ENCODE results near the gene SELENOW.
"Not testable (repeated sequence)": the region's sequence is repeated elsewhere in the genome, so short reads cannot be mapped to it uniquely, and the experiment has no call there.

Gene SELENOW

DNA sequence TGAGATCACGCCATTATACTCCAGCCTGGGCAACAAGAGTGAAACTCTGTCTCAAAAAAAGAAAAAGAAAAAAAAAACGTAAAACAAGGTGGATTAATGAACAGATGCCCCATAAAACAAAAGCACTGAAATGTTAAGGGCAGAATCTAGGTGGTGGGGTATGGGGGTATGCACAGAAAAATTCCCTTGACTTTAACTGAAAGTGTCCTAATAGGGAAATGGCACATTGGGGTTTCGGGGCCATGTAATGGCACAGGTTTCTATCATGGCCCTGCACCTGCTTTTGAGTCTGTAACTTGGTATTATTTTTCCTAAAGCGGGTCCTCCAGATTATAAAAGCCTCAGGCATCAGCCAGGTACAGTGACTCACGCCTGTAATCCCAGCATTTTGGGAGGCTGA is 16.9 kb upstream of the SELENOW start:
- no peak overlapping the region for H3K4me3 Mint-ChIP-seq
- peaks cover 29% of the 10 kb centered on the region for H3K36me3 Mint-ChIP-seq (ENCODE audit: insufficient read depth)
- no peaks in the 10 kb centered on the region for H3K27me3 Mint-ChIP-seq
- no peak for DNase-seq (ENCODE audit: low spot score in 2 of 2)
- peaks cover 4% of the 10 kb centered on the region for H3K4me1 Mint-ChIP-seq
- H3K9me3 Mint-ChIP-seq = no peaks in the 10 kb centered on the region
- no peak for ATAC-seq (replicated peaks; ENCODE audit: extremely low read depth, poor library complexity, severe bottlenecking)
- H3K27ac Mint-ChIP-seq (ENCODE audit: low read depth) = no peak overlapping the region

DNA sequence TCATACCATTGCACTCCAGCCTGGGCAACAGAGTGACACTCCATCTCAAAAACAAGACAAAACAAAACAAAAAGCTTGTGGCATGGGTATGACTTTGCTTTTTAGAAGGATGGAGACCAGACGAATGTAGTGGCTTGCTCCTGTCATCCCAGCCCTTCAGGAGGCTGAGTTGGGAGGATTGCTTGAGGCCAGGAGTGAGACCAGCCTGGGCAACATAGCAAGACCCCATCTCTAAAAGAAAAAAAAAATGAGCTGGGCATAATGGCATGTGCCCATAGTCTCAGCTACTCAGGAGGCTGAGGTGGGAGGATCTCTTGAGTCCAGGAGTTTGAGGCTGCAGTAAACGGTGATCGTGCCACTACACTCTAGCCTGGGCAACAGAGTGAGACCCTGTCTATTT is 16.4 kb upstream of the SELENOW start:
- H3K27me3 Mint-ChIP-seq = no peaks in the 10 kb centered on the region
- H3K9me3 Mint-ChIP-seq = no peaks in the 10 kb centered on the region
- H3K36me3 Mint-ChIP-seq (ENCODE audit: insufficient read depth) = peaks cover 24% of the 10 kb centered on the region
- H3K4me1 Mint-ChIP-seq = peaks cover under 1% of the 10 kb centered on the region
- no peak for ATAC-seq (replicated peaks; ENCODE audit: extremely low read depth, poor library complexity, severe bottlenecking)
- no peak for DNase-seq (ENCODE audit: low spot score in 2 of 2)
- no peak overlapping the region for H3K27ac Mint-ChIP-seq (ENCODE audit: low read depth)
- no peak overlapping the region for H3K4me3 Mint-ChIP-seq

DNA sequence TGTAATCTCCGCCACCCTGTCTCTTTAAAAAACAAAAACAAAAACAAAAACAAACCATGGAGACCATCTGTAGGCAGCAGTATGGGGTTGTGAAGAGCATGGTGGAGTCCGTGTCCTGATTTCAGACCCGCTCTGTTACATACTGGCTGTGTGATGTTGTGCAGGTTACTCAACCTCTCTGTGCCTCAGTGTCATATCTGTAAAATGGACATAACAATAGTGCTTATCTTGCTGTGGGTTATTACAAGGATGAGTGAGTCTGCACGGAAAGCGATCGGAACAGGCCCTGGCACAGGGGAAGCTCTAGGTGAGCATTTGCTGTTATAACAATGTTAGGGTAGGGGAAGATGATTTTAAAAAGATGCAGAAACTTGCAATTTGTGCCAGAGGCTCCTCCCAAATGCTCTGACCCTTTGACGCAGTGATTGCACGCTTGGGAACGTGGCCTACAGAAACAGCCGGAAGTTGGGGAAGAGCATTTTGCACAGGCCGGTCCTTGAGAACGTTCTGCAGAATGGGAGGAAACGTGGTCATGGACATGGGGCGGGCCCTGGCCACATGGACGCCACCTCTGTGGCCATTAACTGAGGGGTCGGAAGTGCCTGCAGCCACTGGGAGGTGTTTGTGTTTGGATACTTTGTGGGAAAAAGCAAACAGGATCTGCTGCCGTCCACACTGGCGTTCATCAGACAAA is 15.7 kb upstream of the SELENOW start:
- Mint-ChIP-seq H3K27me3 (no peaks in the 10 kb centered on the region), H3K4me3 (no peak overlapping the region), H3K9me3 (no peaks in the 10 kb centered on the region), H3K36me3 (ENCODE audit: insufficient read depth) (peaks cover 19% of the 10 kb centered on the region), H3K27ac (ENCODE audit: low read depth) (no peak overlapping the region), H3K4me1 (no peaks in the 10 kb centered on the region)
- no peak for ATAC-seq (replicated peaks; ENCODE audit: extremely low read depth, poor library complexity, severe bottlenecking)
- DNase-seq (ENCODE audit: low spot score in 2 of 2) = no peak

DNA sequence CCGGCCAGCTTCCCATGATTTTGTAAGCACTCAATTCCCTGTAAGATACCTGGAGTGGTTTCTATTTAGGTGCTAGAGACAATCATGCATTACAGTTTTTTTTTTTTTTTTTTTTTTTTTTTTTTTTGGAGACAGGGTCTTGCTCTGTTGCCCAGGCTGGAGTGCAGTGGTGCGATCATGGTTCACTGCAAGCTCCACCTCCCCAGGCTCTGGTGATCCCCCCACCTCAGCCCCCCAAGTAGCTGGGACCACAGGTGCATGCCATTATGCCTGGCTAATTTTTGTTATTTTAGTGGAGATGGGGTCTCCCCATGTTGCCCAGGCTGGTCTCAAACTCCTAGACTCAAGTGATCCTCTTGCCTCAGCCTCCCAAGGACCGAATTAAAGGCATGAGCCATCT is 13.8 kb upstream of the SELENOW start:
- not testable (repeated sequence) for H3K36me3 Mint-ChIP-seq (ENCODE audit: insufficient read depth); H3K9me3 Mint-ChIP-seq; H3K27ac Mint-ChIP-seq (ENCODE audit: low read depth); H3K4me1 Mint-ChIP-seq; H3K27me3 Mint-ChIP-seq; DNase-seq (ENCODE audit: low spot score in 2 of 2); ATAC-seq (replicated peaks; ENCODE audit: extremely low read depth, poor library complexity, severe bottlenecking); H3K4me3 Mint-ChIP-seq

DNA sequence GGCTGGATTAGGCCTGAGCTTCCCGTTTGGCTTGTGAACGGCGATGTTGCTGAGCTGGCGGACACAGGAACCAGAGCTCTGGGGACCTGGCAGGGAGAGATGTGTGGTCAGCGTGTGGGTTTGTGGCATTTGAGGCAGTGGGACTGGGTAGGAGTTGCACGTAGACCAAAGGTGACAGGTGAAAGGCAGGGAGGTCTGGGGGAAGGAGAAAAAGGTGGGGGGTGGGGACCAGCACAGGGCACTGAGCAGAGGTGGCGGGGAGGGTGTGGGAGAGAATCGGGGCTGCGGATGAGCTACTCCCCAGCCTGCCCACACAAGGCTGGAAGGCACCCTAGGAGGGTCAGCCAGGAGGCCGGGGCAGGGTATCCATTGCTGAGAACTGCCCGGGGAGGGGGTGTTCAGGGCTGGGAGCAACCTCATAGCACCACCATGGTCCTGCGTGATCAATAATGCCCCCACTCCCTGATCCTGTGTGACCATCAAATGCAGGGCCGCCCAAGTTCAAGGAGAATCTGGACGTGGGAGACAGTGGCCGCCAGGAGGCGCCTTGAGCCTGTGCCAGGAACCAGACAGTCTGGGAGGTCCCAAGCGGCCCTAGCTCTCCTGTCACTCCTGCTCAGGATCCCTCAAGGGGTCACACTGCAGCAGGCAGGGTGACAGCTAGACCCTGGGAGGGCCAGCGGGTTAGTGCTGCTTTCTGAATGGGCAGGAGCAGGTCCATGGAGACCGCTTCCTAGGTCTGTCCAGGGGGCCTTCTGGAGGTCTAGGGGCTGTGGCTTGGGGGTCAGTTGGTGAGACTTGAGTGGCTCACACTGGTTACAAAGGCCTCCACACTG is 12.8 kb upstream of the SELENOW start:
- H3K4me3 Mint-ChIP-seq = no peak overlapping the region
- no peak for DNase-seq (ENCODE audit: low spot score in 2 of 2)

DNA sequence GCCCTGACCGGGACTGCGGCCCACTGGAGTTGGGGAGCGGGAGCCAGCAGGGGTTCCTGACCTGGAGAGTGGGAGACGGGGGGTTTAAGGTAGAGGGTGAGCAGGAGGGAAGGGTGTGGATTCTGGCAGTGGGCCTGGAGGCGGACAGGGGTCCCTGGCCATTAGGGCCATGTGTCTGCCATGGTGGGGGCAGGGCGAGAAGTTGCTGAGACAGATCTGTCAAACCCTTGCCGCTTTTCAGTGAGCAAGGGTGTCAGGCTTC is 12.2 kb upstream of the SELENOW start:
- H3K36me3 Mint-ChIP-seq (ENCODE audit: insufficient read depth) = no peaks in the 10 kb centered on the region
- no peak overlapping the region for H3K27ac Mint-ChIP-seq (ENCODE audit: low read depth)
- H3K27me3 Mint-ChIP-seq = no peaks in the 10 kb centered on the region
- H3K9me3 Mint-ChIP-seq = no peaks in the 10 kb centered on the region
- ATAC-seq (replicated peaks; ENCODE audit: extremely low read depth, poor library complexity, severe bottlenecking) = no peak
- H3K4me1 Mint-ChIP-seq = no peaks in the 10 kb centered on the region
- no peak overlapping the region for H3K4me3 Mint-ChIP-seq
- DNase-seq (ENCODE audit: low spot score in 2 of 2) = no peak

More for the DNA sequence above, 12.8 kb upstream of the SELENOW start:
- no peak overlapping the region for H3K27ac Mint-ChIP-seq (ENCODE audit: low read depth)
- no peaks in the 10 kb centered on the region for H3K27me3 Mint-ChIP-seq
- H3K4me1 Mint-ChIP-seq = no peaks in the 10 kb centered on the region
- no peaks in the 10 kb centered on the region for H3K9me3 Mint-ChIP-seq
- H3K36me3 Mint-ChIP-seq (ENCODE audit: insufficient read depth) = no peaks in the 10 kb centered on the region
- no peak for ATAC-seq (replicated peaks; ENCODE audit: extremely low read depth, poor library complexity, severe bottlenecking)

DNA sequence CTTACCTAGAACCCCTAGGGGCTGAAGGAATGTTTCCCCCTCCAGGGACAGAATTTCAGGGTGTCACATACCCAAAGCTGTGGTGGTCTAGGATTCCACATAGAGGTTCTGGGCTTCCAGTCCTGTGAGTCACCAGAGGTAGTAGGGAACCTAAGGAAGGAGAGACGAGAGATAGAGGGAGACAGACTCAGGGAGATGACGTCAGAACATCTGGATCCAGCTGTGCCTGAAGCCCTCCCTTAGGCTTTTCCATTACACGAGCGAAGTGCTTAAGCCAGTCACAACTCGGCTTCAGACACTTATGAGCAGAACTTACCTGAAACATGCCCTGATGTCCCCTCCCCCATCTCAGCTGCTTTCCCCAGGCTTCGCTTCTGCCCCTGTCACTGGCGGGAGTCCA is 11.8 kb upstream of the SELENOW start:
- H3K27me3 Mint-ChIP-seq = no peaks in the 10 kb centered on the region
- H3K36me3 Mint-ChIP-seq (ENCODE audit: insufficient read depth) = no peaks in the 10 kb centered on the region
- no peaks in the 10 kb centered on the region for H3K9me3 Mint-ChIP-seq
- no peaks in the 10 kb centered on the region for H3K4me1 Mint-ChIP-seq
- ATAC-seq (replicated peaks; ENCODE audit: extremely low read depth, poor library complexity, severe bottlenecking) (no peak), DNase-seq (ENCODE audit: low spot score in 2 of 2) (no peak)
- no peak overlapping the region for H3K27ac Mint-ChIP-seq (ENCODE audit: low read depth)
- no peak overlapping the region for H3K4me3 Mint-ChIP-seq

DNA sequence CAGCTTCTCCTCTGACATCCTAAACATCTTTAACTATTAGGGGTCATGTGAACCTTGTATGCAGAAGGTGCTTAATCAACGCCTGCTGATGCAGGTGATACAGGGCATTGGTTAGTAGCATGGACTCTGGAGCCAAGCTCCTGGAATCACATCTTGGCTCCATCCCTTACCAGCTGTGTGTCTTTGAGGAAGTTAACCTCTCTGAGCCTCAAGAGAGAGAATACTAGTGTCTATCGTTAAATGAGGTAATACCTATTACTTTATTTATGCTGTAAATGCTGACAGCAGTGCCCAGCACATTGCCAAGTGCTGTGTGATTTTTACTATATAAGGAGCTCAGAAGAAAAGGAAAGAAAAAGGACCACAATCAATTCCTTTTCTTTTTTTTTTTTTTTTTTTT is 11.2 kb upstream of the SELENOW start:
- H3K36me3 Mint-ChIP-seq (ENCODE audit: insufficient read depth) = no peaks in the 10 kb centered on the region
- H3K4me3 Mint-ChIP-seq = no peak overlapping the region
- H3K27ac Mint-ChIP-seq (ENCODE audit: low read depth) = no peak overlapping the region
- H3K27me3 Mint-ChIP-seq = no peaks in the 10 kb centered on the region
- H3K4me1 Mint-ChIP-seq = no peaks in the 10 kb centered on the region
- ATAC-seq (replicated peaks; ENCODE audit: extremely low read depth, poor library complexity, severe bottlenecking) (no peak), DNase-seq (ENCODE audit: low spot score in 2 of 2) (no peak)
- H3K9me3 Mint-ChIP-seq = no peaks in the 10 kb centered on the region

DNA sequence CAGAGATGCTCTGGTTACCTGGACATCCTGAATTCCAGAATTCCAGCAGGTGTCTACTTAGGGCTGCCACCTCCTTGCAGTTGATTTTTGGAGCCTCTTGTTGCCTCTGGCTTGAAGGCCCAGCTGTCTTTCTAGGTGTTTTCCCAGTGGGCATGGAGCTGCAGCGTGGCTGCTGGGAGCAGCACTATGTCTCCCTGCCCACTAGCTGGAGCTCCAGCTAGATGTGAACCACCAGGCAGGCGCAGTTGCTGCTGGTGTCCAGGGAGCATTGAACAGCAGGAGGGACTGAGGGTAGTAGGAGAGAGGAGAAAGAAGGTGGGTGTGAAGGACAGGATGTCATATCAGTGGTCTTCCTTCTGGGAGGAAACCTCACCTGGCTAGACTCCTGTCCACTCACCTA is 9.9 kb upstream of the SELENOW start:
- Mint-ChIP-seq H3K4me3 (no peak overlapping the region), H3K27ac (ENCODE audit: low read depth) (no peak overlapping the region)
- no peak for ATAC-seq (replicated peaks; ENCODE audit: extremely low read depth, poor library complexity, severe bottlenecking)

DNA sequence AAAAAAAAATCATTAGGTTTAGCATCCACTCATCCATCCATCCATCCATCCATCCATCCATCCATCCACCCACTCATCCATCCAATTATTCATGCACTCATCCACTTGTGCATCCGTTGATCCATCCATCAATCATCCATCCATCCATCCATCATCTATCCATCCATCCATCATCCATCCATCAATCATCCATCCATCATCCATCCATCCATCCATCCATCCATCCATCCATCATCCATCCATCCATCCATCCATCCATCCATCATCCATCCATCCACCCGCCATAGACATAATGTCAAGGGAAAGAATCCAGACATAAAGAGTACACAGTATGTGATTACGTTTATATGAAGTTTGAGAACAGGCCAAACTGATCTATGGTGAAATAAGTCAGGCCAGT is 9.0 kb upstream of the SELENOW start:
- H3K4me3 Mint-ChIP-seq = no peak overlapping the region

More for the DNA sequence above, 9.9 kb upstream of the SELENOW start:
- Mint-ChIP-seq H3K9me3 (no peaks in the 10 kb centered on the region), H3K27me3 (no peaks in the 10 kb centered on the region), H3K4me1 (no peaks in the 10 kb centered on the region), H3K36me3 (ENCODE audit: insufficient read depth) (no peaks in the 10 kb centered on the region)
- no peak for DNase-seq (ENCODE audit: low spot score in 2 of 2)

DNA sequence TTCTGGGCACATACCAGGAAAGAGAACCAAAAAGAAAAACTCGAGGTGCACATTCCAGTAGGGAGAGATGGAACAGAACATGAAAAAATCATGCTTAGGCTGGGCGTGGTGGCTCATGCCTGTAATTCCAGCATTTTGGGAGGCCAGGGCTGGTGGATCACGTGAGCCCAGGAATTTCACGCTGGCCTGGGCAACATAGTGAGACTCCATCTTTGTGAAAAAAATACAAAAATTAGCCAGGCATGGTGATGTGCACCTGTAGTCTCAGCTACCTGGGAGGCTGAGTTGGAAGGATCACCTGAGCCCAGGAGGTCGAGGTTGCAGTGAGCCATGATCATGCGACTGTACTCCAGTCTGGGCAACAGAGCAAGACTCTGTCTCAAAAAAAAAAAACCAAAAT is 7.2 kb upstream of the SELENOW start:
- not testable (repeated sequence) for H3K4me1 Mint-ChIP-seq; H3K27ac Mint-ChIP-seq (ENCODE audit: low read depth); H3K9me3 Mint-ChIP-seq; DNase-seq (ENCODE audit: low spot score in 2 of 2); H3K36me3 Mint-ChIP-seq (ENCODE audit: insufficient read depth); H3K27me3 Mint-ChIP-seq; ATAC-seq (replicated peaks; ENCODE audit: extremely low read depth, poor library complexity, severe bottlenecking); H3K4me3 Mint-ChIP-seq

More for the DNA sequence above, 9.0 kb upstream of the SELENOW start:
- Mint-ChIP-seq H3K27me3 (no peaks in the 10 kb centered on the region), H3K9me3 (no peaks in the 10 kb centered on the region), H3K4me1 (no peaks in the 10 kb centered on the region), H3K27ac (ENCODE audit: low read depth) (no peak overlapping the region), H3K36me3 (ENCODE audit: insufficient read depth) (no peaks in the 10 kb centered on the region)
- ATAC-seq (replicated peaks; ENCODE audit: extremely low read depth, poor library complexity, severe bottlenecking) (no peak), DNase-seq (ENCODE audit: low spot score in 2 of 2) (no peak)

DNA sequence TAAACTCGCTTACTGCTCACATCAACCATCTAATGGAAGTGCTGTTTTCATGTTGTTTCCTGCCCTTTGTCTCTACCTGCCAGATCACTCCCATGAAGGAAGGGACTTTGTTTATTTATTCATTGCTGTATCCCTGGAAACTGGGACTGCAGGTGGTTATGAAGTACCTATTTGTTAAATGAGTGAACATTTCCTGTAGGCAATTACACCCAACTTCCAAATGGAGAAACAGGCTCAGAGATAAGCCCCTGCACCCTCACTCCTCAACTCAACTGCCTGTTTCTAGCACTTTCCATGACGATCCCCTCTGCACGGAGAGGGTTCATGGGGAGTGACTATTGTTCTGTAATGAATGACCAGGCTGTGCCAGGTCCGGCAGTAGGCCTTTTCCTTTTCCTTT is 1.9 kb upstream of the SELENOW start:
- Mint-ChIP-seq H3K4me3 (no peak overlapping the region), H3K4me1 (peaks cover 28% of the 10 kb centered on the region), H3K36me3 (ENCODE audit: insufficient read depth) (peaks cover 9% of the 10 kb centered on the region), H3K27me3 (no peaks in the 10 kb centered on the region), H3K27ac (ENCODE audit: low read depth) (no peak overlapping the region), H3K9me3 (no peaks in the 10 kb centered on the region)
- no peak for DNase-seq (ENCODE audit: low spot score in 2 of 2)
- no peak for ATAC-seq (replicated peaks; ENCODE audit: extremely low read depth, poor library complexity, severe bottlenecking)

DNA sequence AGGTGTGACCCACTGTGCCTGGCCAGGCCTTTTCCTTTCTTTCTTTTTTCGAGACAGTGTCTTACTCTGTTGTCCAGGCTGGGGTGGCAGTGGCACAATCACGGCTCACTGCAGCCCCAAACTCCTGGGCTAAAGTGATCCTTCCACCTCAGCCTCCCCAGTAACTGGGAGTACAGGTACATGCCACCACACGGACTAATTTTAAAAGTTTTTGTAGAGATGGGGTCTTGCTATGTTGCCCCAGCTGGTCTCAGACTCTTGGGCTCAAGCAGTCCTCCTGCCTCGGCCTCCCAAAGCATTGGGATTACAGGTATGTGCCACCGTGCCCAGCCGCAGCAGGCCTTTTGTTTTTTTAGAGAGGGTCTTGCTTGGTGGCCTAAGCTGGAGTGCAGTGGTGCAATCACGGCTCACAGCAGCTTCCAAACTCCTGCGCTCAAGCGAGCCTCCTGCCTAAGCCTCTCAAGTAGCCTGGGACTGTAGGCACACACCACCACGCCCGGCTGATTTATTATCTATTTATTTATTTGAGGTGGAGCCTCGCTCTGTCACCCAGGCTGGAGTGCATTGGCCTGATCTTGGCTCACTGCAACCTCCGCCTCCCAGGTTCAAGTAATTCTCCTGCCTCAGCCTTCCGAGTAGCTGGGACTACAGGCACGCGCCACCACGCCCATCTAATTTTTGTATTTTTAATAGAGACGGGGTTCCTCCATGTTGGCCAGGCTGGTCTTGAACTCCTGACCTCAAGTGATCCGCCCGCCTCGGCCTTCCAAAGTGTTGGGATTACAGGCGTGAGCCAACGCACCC is 1.1 kb upstream of the SELENOW start:
- H3K36me3 Mint-ChIP-seq (ENCODE audit: insufficient read depth) = peaks cover 13% of the 10 kb centered on the region
- H3K4me1 Mint-ChIP-seq = peaks cover 28% of the 10 kb centered on the region
- H3K27me3 Mint-ChIP-seq; DNase-seq (ENCODE audit: low spot score in 2 of 2); ATAC-seq (replicated peaks; ENCODE audit: extremely low read depth, poor library complexity, severe bottlenecking); H3K9me3 Mint-ChIP-seq: not testable (repeated sequence)
- peak overlapping the region; percentile 91 for H3K27ac Mint-ChIP-seq (ENCODE audit: low read depth)
- peak overlapping the region; percentile 95 for H3K4me3 Mint-ChIP-seq
